Endothelial cell (in vitro differentiated cells): ENCODE results near the gene CSNK1A1. TPM values are rescaled to one million over a fixed set of nuclear protein-coding genes. Genes with fewer than 3 reads are reported as not detected.
"Not testable (repeated sequence)": the region's sequence is repeated elsewhere in the genome, so short reads cannot be mapped to it uniquely, and the experiment has no call there.

Source experiments
- DNase-seq: peaks from one replicate; pipeline ENCODE4 v3.0.0; 2021; ENCODE audit warnings: low spot score
- H3K27ac Mint-ChIP-seq: one replicate; pipeline ENCODE4 v1.8.0; 2021; ENCODE audit warnings: mixed read lengths, inconsistent platforms; ENCODE audit not compliant: unreplicated experiment
- H3K27me3 Mint-ChIP-seq: one replicate; pipeline ENCODE4 v1.8.0; 2021; ENCODE audit warnings: mild to moderate bottlenecking, moderate library complexity, mixed read lengths, inconsistent platforms; ENCODE audit not compliant: unreplicated experiment
- H3K36me3 Mint-ChIP-seq: one replicate; pipeline ENCODE4 v1.8.0; 2021; ENCODE audit warnings: mild to moderate bottlenecking, low read depth, mixed read lengths, inconsistent platforms; ENCODE audit not compliant: unreplicated experiment
- H3K4me1 Mint-ChIP-seq: one replicate; pipeline ENCODE4 v1.8.0; 2021; ENCODE audit warnings: mild to moderate bottlenecking, mixed read lengths, inconsistent platforms; ENCODE audit not compliant: unreplicated experiment
- H3K4me3 Mint-ChIP-seq: one replicate; pipeline ENCODE4 v1.8.0; 2021; ENCODE audit warnings: mild to moderate bottlenecking, mixed read lengths, inconsistent platforms; ENCODE audit not compliant: unreplicated experiment
- H3K9me3 Mint-ChIP-seq: one replicate; pipeline ENCODE4 v1.8.0; 2021; ENCODE audit warnings: mixed read lengths, inconsistent platforms; ENCODE audit not compliant: unreplicated experiment
- CTCF ChIP-seq: fragments of 200-600 bp; sonication (generic); IDR thresholded peaks from one replicate; pipeline ENCODE4 v1.5.0; 2021; ENCODE audit warnings: antibody characterized with exemption; ENCODE audit not compliant: unreplicated experiment
- total RNA-seq: library from RNA; stranded (reverse); fragmentation: NEBNext Ultra II Directional; extraction: Animal tissue kit (Norgen Biotek cat#: 25700); gene quantifications from one replicate; pipeline ENCODE4 v1.2.1, GENCODE V29; 2021; ENCODE audit not compliant: unreplicated experiment

CSNK1A1 gene
- total RNA-seq, 1 donor from 2014 or later = 242 TPM

GRCh38 chr5:149448431-149448830 is 102.8 kb downstream of the CSNK1A1 start:
- no peak for DNase-seq
- Mint-ChIP-seq H3K4me1 (peaks cover 59% of the 10 kb centered on the region), H3K36me3 (peaks cover 3% of the 10 kb centered on the region), H3K27me3 (peaks cover 13% of the 10 kb centered on the region), H3K9me3 (no peaks in the 10 kb centered on the region), H3K27ac (no peak overlapping the region), H3K4me3 (no peak overlapping the region)
- no peak for TF ChIP-seq CTCF

GRCh38 chr5:149447373-149448367 is 103.6 kb downstream of the CSNK1A1 start:
- peaks cover 14% of the 10 kb centered on the region for H3K27me3 Mint-ChIP-seq
- no peak for DNase-seq
- H3K4me1 Mint-ChIP-seq = peaks cover 56% of the 10 kb centered on the region
- no peaks in the 10 kb centered on the region for H3K9me3 Mint-ChIP-seq
- peaks cover 7% of the 10 kb centered on the region for H3K36me3 Mint-ChIP-seq
- no peak overlapping the region for H3K4me3 Mint-ChIP-seq
- no peak overlapping the region for H3K27ac Mint-ChIP-seq
- TF ChIP-seq CTCF = no peak

GRCh38 chr5:149446794-149447193 is 104.4 kb downstream of the CSNK1A1 start:
- not testable (repeated sequence) for H3K9me3 Mint-ChIP-seq, H3K4me3 Mint-ChIP-seq, H3K27ac Mint-ChIP-seq

GRCh38 chr5:149445739-149446369 is 105.4 kb downstream of the CSNK1A1 start:
- no peak overlapping the region for H3K4me3 Mint-ChIP-seq
- H3K4me1 Mint-ChIP-seq = peaks cover 40% of the 10 kb centered on the region
- TF ChIP-seq CTCF = no peak
- no peaks in the 10 kb centered on the region for H3K9me3 Mint-ChIP-seq
- H3K36me3 Mint-ChIP-seq = peaks cover 7% of the 10 kb centered on the region
- H3K27me3 Mint-ChIP-seq = peaks cover 10% of the 10 kb centered on the region
- DNase-seq = no peak
- no peak overlapping the region for H3K27ac Mint-ChIP-seq

More at GRCh38 chr5:149446794-149447193, 104.4 kb downstream of the CSNK1A1 start:
- peaks cover 47% of the 10 kb centered on the region for H3K4me1 Mint-ChIP-seq
- H3K27me3 Mint-ChIP-seq = peaks cover 14% of the 10 kb centered on the region
- H3K36me3 Mint-ChIP-seq, DNase-seq: not testable (repeated sequence)

- Mint-ChIP-seq H3K9me3 (no peaks in the 10 kb centered on the region), H3K36me3 (peaks cover 7% of the 10 kb centered on the region), H3K4me1 (peaks cover 35% of the 10 kb centered on the region), H3K27ac (no peak overlapping the region), H3K4me3 (no peak overlapping the region), H3K27me3 (peaks cover 11% of the 10 kb centered on the region)
- TF ChIP-seq CTCF = no peak
- no peak for DNase-seq
Observed at GRCh38 chr5:149445343-149445738, 105.9 kb downstream of the CSNK1A1 start.

GRCh38 chr5:149444430-149444829 is 106.8 kb downstream of the CSNK1A1 start:
- not testable (repeated sequence) for H3K9me3 Mint-ChIP-seq, H3K36me3 Mint-ChIP-seq, DNase-seq, H3K4me3 Mint-ChIP-seq, H3K27ac Mint-ChIP-seq
- peaks cover 34% of the 10 kb centered on the region for H3K4me1 Mint-ChIP-seq
- peaks cover 12% of the 10 kb centered on the region for H3K27me3 Mint-ChIP-seq
